ENCODE measurements around the gene DKK2. TPM values are rescaled to one million over a fixed set of nuclear protein-coding genes. Genes with fewer than 3 reads are reported as not detected.

DKK2 gene
- total RNA-seq, 2 donors from 2014 or later = 0.17 to 0.73 TPM

DNA sequence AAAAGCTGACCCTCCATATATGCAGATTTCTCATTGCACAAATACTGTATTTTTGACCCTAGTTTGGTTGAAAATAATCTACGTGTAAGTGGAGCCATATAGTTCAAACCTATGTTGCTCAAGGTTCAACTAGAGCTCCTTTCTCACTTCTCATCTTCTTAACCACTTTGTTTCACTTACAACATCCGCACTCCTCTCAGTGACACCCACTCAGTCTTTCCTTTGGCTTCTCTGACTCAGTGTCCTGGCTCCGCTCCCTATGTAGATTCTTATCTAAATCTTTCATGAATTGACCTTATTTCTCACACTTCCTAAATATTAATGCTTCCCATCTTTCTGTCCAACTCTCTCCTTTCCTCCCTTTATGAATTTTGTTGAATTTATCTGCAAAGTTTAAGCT, 32.9 kb upstream of the DKK2 start:
- no peaks in the 10 kb centered on the region for H3K4me1 ChIP-seq (replicated peaks)
- no peaks in the 10 kb centered on the region for H3K36me3 ChIP-seq
- H3K9me3 ChIP-seq = no peaks in the 10 kb centered on the region
- intact Hi-C loops (cut with DNase I) = no loop called here
- no peak overlapping the region for H3K4me3 ChIP-seq
- no peak for DNase-seq (ENCODE audit: low spot score)
- H3K27me3 ChIP-seq (replicated peaks; ENCODE audit: insufficient read depth) = no peaks in the 10 kb centered on the region
- H3K27ac ChIP-seq = no peak overlapping the region
- 73% methylated on average over 3 of the region's 3 CpGs for WGBS
- no peak for TF ChIP-seq POLR2AphosphoS5 (IDR thresholded peaks at IDR 0.05)
- no peak for TF ChIP-seq POLR2A (IDR thresholded peaks at IDR 0.05)
- TF ChIP-seq, protein P1, sequence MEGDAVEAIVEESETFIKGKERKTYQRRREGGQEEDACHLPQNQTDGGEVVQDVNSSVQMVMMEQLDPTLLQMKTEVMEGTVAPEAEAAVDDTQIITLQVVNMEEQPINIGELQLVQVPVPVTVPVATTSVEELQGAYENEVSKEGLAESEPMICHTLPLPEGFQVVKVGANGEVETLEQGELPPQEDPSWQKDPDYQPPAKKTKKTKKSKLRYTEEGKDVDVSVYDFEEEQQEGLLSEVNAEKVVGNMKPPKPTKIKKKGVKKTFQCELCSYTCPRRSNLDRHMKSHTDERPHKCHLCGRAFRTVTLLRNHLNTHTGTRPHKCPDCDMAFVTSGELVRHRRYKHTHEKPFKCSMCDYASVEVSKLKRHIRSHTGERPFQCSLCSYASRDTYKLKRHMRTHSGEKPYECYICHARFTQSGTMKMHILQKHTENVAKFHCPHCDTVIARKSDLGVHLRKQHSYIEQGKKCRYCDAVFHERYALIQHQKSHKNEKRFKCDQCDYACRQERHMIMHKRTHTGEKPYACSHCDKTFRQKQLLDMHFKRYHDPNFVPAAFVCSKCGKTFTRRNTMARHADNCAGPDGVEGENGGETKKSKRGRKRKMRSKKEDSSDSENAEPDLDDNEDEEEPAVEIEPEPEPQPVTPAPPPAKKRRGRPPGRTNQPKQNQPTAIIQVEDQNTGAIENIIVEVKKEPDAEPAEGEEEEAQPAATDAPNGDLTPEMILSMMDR (IDR thresholded peaks at IDR 0.05) = no peak

DNA sequence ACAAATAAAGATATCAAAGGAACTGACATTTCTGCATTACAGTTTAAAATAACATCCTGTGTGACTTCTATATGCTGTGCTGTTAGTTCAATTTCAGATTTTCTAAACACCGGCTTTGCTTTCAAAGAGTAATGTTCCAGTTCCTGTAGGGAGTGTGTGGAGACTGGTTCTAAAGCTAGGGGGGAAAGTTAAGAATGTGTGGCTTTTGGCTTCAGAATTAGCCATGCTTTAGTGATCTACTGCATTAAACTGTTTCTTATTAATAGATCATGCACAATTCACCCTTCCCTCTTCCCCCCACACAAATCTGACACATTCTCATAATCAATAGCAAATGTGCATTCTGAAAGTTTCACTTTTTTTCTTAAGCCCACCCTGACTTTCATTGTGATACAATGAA, 32.0 kb upstream of the DKK2 start:
- Histone ChIP-seq H3K27me3 (replicated peaks; ENCODE audit: insufficient read depth) (no peaks in the 10 kb centered on the region), H3K36me3 (no peaks in the 10 kb centered on the region), H3K4me3 (no peak overlapping the region), H3K9me3 (no peaks in the 10 kb centered on the region), H3K4me1 (replicated peaks) (no peaks in the 10 kb centered on the region), H3K27ac (no peak overlapping the region)
- TF ChIP-seq POLR2A (IDR thresholded peaks at IDR 0.05) = no peak
- 54% methylated on average over 1 of the region's 1 CpG for WGBS
- intact Hi-C loops (cut with DNase I) = no loop called here
- no peak for DNase-seq (ENCODE audit: low spot score)

DNA sequence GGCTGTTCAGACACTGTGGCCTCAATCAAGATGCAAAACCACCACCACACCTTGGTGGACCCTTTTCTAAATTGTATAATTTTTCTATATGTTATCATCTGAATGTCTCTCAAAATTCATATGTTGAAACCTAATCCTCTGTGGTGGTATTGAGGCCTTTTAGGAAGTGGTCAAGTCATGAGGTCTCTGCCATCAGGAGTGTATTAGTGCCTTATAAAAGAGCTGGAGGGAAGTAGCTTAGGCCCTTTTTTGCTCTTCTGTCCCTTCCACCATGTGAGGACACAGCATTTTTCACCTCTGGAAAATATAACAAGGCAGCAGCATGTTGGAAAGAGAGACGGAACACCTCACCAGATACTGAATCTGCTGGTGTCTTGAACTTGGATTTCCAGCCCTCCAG, 30.5 kb upstream of the DKK2 start:
- H3K36me3 ChIP-seq = no peaks in the 10 kb centered on the region
- no peak overlapping the region for H3K4me3 ChIP-seq
- no peaks in the 10 kb centered on the region for H3K27me3 ChIP-seq (replicated peaks; ENCODE audit: insufficient read depth)
- no peaks in the 10 kb centered on the region for H3K4me1 ChIP-seq (replicated peaks)
- intact Hi-C loops (cut with DNase I) = no loop called here
- TF ChIP-seq POLR2AphosphoS5 (IDR thresholded peaks at IDR 0.05) (no peak), POLR2A (IDR thresholded peaks at IDR 0.05) (no peak)
- TF ChIP-seq, protein P1 (IDR thresholded peaks at IDR 0.05) = no peak
- no peaks in the 10 kb centered on the region for H3K9me3 ChIP-seq
- 90% methylated on average over 1 of the region's 1 CpG for WGBS
- H3K27ac ChIP-seq = no peak overlapping the region
- DNase-seq (ENCODE audit: low spot score) = no peak

DNA sequence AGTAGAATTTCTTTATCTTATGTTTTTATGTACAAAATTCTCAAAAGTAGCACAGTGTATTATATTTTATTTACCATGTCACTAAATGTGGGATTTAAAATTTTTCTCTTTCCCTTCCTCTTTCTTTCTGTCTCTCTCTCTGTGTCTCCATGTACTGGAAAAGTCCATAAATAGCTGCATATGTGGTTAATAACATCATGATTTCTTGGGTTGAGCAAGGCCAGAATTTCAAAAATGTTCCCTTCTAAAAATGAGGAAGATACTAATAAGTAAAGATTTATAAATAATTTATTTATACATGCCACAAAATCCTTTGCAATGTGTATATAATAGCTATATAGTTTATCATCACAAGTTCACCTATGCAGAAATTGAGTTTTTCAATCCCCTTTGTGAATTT, 29.1 kb upstream of the DKK2 start:
- no peak for DNase-seq (ENCODE audit: low spot score)
- Histone ChIP-seq H3K9me3 (no peaks in the 10 kb centered on the region), H3K27ac (no peak overlapping the region), H3K4me1 (replicated peaks) (no peaks in the 10 kb centered on the region), H3K27me3 (replicated peaks; ENCODE audit: insufficient read depth) (no peaks in the 10 kb centered on the region), H3K36me3 (no peaks in the 10 kb centered on the region), H3K4me3 (no peak overlapping the region)
- TF ChIP-seq, protein P1 (IDR thresholded peaks at IDR 0.05) = no peak
- TF ChIP-seq POLR2AphosphoS5 (IDR thresholded peaks at IDR 0.05) = no peak
- intact Hi-C loops (cut with DNase I) = no loop called here

DNA sequence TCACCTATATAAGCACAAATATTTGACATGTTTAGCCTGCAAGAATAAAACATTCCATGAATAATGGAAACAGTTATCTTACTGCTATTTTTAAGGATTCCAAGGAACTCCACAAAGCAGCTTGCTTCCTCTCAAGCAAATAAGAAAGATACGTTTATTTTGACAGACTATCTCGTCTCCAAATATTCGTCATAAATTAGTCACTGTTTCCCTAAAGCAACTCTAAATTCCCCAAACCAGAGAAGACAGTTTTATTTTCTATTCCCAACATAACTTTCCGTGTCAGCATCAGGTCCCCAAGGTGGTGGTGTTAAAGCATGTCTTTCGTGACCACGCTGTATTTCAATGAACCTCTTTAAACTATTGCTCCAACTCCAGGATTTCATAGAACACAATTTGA, 24.3 kb upstream of the DKK2 start:
- H3K4me1 ChIP-seq (replicated peaks) = no peaks in the 10 kb centered on the region
- 81% methylated on average over 6 of the region's 6 CpGs for WGBS
- no peak for TF ChIP-seq POLR2AphosphoS5 (IDR thresholded peaks at IDR 0.05)
- TF ChIP-seq POLR2A (IDR thresholded peaks at IDR 0.05) = no peak
- TF ChIP-seq, protein P1 (IDR thresholded peaks at IDR 0.05) = no peak
- no peak overlapping the region for H3K27ac ChIP-seq
- intact Hi-C loops (cut with DNase I) = no loop called here
- H3K4me3 ChIP-seq = no peak overlapping the region
- H3K36me3 ChIP-seq = no peaks in the 10 kb centered on the region
- no peak for DNase-seq (ENCODE audit: low spot score)
- H3K9me3 ChIP-seq = no peaks in the 10 kb centered on the region
- H3K27me3 ChIP-seq (replicated peaks; ENCODE audit: insufficient read depth) = no peaks in the 10 kb centered on the region

All from prostate gland (tissue), 2 donors.